Measurements from ENCODE around the gene FGF22. TPM values are rescaled to one million over a fixed set of nuclear protein-coding genes. Genes with fewer than 3 reads are reported as not detected.
"Not testable (repeated sequence)": the region's sequence is repeated elsewhere in the genome, so short reads cannot be mapped to it uniquely, and the experiment has no call there.

The FGF22 gene
- polyA plus RNA-seq, 1 experiment = 0.05 TPM

DNA sequence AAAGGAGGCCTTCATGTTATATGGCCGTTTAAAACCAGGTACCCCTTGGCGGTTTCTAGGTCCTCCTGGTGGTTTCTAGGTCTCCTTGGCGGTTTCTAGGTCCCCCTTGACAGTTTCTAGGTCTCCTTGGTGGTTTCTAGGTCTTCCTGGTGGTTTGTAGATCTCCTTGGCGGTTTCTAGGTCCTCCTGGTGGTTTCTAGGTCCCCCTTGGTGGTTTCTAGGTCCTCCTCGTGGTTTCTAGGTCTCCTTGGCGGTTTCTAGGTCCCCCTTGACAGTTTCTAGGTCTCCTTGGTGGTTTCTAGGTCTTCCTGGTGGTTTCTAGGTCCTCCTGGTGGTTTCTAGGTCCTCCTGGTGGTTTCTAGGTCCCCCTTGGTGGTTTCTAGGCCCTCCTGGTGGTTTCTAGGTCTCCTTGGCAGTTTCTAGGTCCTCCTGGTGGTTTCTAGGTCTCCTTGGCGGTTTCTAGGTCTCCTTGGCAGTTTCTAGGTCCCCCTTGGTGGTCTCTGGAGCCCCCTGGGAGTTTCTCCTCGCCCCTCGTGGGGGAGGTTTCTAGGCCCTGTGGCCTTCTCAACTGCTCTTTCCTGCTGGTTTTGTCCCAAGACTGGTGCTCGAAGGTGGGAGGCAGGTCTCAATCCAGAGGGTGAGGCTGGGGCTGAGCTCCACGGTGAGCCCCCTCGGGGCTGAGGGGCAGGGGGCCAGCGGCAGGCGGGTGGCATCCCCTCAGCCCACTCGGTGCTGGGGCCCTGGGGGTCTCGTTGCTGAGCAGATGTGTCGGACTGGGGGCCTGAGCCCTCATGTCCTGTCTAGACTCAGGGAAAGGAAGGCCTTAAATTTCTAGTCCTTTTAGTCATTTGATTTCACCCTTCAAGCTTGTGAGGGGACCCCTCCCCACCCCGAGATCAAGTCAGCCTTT is 42.0 kb upstream of the FGF22 start:
- TF ChIP-seq, protein P1, sequence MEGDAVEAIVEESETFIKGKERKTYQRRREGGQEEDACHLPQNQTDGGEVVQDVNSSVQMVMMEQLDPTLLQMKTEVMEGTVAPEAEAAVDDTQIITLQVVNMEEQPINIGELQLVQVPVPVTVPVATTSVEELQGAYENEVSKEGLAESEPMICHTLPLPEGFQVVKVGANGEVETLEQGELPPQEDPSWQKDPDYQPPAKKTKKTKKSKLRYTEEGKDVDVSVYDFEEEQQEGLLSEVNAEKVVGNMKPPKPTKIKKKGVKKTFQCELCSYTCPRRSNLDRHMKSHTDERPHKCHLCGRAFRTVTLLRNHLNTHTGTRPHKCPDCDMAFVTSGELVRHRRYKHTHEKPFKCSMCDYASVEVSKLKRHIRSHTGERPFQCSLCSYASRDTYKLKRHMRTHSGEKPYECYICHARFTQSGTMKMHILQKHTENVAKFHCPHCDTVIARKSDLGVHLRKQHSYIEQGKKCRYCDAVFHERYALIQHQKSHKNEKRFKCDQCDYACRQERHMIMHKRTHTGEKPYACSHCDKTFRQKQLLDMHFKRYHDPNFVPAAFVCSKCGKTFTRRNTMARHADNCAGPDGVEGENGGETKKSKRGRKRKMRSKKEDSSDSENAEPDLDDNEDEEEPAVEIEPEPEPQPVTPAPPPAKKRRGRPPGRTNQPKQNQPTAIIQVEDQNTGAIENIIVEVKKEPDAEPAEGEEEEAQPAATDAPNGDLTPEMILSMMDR (IDR thresholded peaks at IDR 0.05; ENCODE audit: insufficient read depth, low read depth, low read length) = no peak
- H3K27me3 ChIP-seq (ENCODE audit: control insufficient read depth, insufficient read depth, low read length) = no peaks in the 10 kb centered on the region; the same call in 1 of the 2 replicates
- ChIA-PET POLR2A (no interaction called here), CTCF (no interaction called here)
- no peaks in the 10 kb centered on the region for H3K36me3 ChIP-seq (ENCODE audit: control insufficient read depth, insufficient read depth, low read length)
- no peak for DNase-seq (ENCODE audit: low read depth)
- no peak overlapping the region for H3K4me3 ChIP-seq (ENCODE audit: low read depth, low read length)

DNA sequence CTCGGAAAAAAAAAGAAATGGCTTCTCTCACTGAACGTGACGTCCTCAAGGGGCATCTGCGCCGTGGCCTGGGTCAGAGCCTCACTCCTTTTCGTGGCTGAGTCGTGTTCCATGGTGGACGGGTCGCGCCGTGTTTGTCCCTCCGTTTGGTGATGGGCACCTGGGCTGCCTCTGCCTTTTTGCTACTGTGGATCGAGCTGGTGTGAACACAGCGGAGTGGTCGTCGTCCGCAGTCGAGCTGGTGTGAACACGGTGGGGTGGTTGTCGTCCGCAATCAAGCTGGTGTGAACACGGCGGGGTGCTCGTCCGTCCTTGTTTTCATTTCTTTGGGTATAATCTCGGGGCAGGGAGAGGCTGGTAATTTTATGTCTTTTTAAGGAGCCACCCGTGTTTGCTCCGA is 38.4 kb upstream of the FGF22 start:
- CTCF ChIA-PET = interaction anchor here (0.9 kb wide), 1 partner anchor 13 kb away, joined by 3 read pairs; no protein-coding TSS in a partner anchor
- DNase-seq (ENCODE audit: low read depth) = no peak
- Histone ChIP-seq H3K4me3 (ENCODE audit: low read depth, low read length) (no peak overlapping the region), H3K36me3 (ENCODE audit: control insufficient read depth, insufficient read depth, low read length) (no peaks in the 10 kb centered on the region), H3K27me3 (ENCODE audit: control insufficient read depth, insufficient read depth, low read length) (no peaks in the 10 kb centered on the region; the same call in 1 of the 2 replicates)
- POLR2A ChIA-PET = no interaction called here
- TF ChIP-seq, protein P1 (IDR thresholded peaks at IDR 0.05; ENCODE audit: insufficient read depth, low read depth, low read length) = no peak

DNA sequence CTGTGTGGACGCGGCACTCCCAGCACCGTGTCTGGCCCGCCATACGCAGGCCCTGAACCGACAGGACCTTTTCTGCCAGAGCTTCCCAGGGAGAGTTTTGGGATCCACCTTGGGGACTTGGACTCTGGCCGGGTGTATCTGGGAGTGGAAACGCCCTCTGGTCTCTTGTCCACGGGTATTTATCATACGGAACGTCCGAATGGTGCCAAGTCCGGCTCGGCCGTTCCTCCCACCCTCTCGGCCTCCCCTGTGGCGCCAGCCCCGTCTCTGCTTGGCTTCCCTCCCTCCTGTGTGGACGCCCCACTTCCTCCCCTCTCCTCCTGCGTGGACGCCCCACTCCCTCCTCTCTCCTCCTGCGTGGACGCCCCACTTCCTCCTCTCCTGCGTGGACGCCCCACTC is 37.9 kb upstream of the FGF22 start:
- POLR2A ChIA-PET = no interaction called here
- H3K4me3 ChIP-seq (ENCODE audit: low read depth, low read length) = no peak overlapping the region
- H3K27me3 ChIP-seq (ENCODE audit: control insufficient read depth, insufficient read depth, low read length) = no peaks in the 10 kb centered on the region
- CTCF ChIA-PET = interaction anchor here (0.9 kb wide), 1 partner anchor 13 kb away, joined by 3 read pairs; no protein-coding TSS in a partner anchor
- TF ChIP-seq, protein P1 (IDR thresholded peaks at IDR 0.05; ENCODE audit: insufficient read depth, low read depth, low read length) = no peak
- DNase-seq (ENCODE audit: low read depth) = no peak
- H3K36me3 ChIP-seq (ENCODE audit: control insufficient read depth, insufficient read depth, low read length) = no peaks in the 10 kb centered on the region

DNA sequence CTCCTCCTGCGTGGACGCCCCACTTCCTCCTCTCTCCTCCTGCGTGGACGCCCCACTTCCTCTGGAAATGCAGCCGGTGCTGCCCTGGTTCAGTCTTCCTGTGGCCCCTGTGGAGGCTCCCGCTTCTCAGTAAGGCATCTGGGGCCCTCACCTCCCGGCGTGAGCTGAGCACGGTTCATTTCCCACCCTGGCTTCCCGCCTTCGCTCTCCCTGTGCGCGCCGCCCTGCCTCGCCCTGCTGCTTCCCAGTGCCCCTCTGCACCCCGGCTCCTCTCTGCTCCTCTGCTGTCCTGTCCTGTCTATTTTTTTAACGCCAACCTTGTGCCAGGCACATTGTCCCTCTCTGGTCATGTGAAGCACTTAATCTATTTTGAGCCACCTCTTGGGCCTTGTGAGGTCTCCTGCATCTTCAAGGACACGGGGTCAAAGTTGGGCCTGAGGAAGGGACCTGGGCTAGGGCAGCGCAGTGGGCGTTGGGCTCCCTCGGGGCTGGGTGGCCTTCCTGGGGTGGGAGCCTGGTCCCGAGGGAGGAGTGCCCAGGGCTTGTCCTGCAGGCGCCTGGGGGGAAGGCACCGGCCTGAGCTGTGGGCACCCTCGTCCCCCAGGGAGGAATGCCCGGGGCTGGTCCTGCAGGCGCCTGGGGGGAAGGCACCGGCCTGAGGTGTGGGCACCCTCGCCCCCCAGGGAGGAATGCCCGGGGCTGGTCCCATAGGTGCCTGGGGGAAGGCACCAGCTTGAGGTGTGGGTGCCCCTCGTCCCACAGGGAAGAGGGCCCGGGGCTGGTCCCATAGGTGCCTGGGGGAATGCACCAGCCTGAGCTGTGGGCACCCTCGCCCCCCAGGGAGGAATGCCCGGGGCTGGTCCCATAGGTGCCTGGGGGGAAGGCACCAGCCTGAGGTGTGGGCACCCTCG is 37.0 kb upstream of the FGF22 start:
- H3K27me3 ChIP-seq (ENCODE audit: control insufficient read depth, insufficient read depth, low read length) = no peaks in the 10 kb centered on the region
- TF ChIP-seq, protein P1 (IDR thresholded peaks at IDR 0.05; ENCODE audit: insufficient read depth, low read depth, low read length) = no peak
- no peak overlapping the region for H3K4me3 ChIP-seq (ENCODE audit: low read depth, low read length)
- ChIA-PET POLR2A (no interaction called here), CTCF (no interaction called here)
- no peak for DNase-seq (ENCODE audit: low read depth)
- no peaks in the 10 kb centered on the region for H3K36me3 ChIP-seq (ENCODE audit: control insufficient read depth, insufficient read depth, low read length)

DNA sequence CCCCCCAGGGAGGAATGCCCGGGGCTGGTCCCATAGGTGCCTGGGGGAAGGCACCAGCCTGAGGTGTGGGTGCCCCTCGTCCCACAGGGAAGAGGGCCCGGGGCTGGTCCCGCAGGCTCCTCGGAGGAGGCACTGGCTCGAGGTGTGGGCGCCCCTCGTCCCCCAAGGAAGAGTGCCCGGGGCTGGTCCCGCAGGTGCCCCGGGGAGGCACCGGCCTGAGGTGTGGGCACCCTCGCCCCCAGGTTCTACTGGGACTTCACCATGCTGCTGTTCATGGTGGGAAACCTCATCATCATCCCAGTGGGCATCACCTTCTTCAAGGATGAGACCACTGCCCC is 36.4 kb upstream of the FGF22 start:
- H3K27me3 ChIP-seq (ENCODE audit: control insufficient read depth, insufficient read depth, low read length); H3K4me3 ChIP-seq (ENCODE audit: low read depth, low read length); CTCF ChIA-PET; H3K36me3 ChIP-seq (ENCODE audit: control insufficient read depth, insufficient read depth, low read length); POLR2A ChIA-PET; DNase-seq (ENCODE audit: low read depth): not testable (repeated sequence)

DNA sequence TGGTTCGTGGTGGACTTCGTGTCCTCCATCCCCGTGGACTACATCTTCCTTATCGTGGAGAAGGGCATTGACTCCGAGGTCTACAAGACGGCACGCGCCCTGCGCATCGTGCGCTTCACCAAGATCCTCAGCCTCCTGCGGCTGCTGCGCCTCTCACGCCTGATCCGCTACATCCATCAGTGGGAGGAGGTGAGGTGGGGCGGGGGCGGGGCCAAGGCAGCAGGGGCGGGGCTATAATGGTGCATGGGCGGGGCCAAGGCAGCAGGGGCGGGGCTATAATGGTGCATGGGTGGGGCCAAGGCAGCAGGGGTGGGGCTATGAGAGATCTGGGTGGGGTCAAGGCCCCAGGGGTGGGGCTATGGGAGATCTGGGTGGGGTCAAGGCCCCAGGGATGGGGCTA is 35.9 kb upstream of the FGF22 start:
- POLR2A ChIA-PET; DNase-seq (ENCODE audit: low read depth); H3K36me3 ChIP-seq (ENCODE audit: control insufficient read depth, insufficient read depth, low read length); H3K27me3 ChIP-seq (ENCODE audit: control insufficient read depth, insufficient read depth, low read length); CTCF ChIA-PET; H3K4me3 ChIP-seq (ENCODE audit: low read depth, low read length): not testable (repeated sequence)
